Peyer's patch (tissue), 4 donors: Measurements from ENCODE around the gene DMRTC2. TPM values are rescaled to one million over a fixed set of nuclear protein-coding genes. Genes with fewer than 3 reads are reported as not detected.

Experiments used
- DNase-seq, 3 donors: peaks; one replicate each; pipeline ENCODE4 v3.0.0-alpha.2; 2017 to 2019
- H3K27ac ChIP-seq, 4 donors: fragments of 200-600 bp; sonication (generic); one replicate each; pipeline ENCODE4 v1.5.1; 2016 to 2019
- H3K27me3 ChIP-seq, 2 donors: fragments of 200-600 bp; sonication (generic); one replicate each; pipeline ENCODE4 v1.5.1; 2019
- H3K36me3 ChIP-seq, 3 donors: fragments of 200-600 bp; sonication (generic); one replicate each; pipeline ENCODE4 v1.5.1; 2016 to 2019
- H3K4me1 ChIP-seq, 4 donors: fragments of 200-600 bp; sonication (generic); one replicate each; pipeline ENCODE4 v1.5.1; 2016 to 2019
- H3K4me3 ChIP-seq, 4 donors: fragments of 200-600 bp; sonication (generic); 1 replicate in 3 of 4; 2 replicates in 1 of 4; pipeline ENCODE4 v1.5.1; 2016 to 2019; ENCODE audit warnings: mild to moderate bottlenecking in 1 of 4
- H3K9me3 ChIP-seq, 4 donors: fragments of 200-600 bp; sonication (generic); one replicate each; pipeline ENCODE4 v1.5.1; 2016 to 2019; ENCODE audit warnings: mild to moderate bottlenecking in 1 of 4
- CTCF ChIP-seq, 6 experiments: fragments of 450-650 bp in 4 of 6; fragments of 200-600 bp in 2 of 6; sonication (generic) in 1 of 6; IDR thresholded peaks; one replicate each; pipeline ENCODE4 v1.5.1; 2017 to 2019; ENCODE audit warnings: antibody characterized with exemption in 6 of 6, mild to moderate bottlenecking in 3 of 6, moderate library complexity in 1 of 6
- POLR2A ChIP-seq, 2 donors: fragments of 450-650 bp; IDR thresholded peaks; one replicate each; pipeline ENCODE4 v1.5.1; 2017; ENCODE audit warnings: antibody characterized with exemption in 2 of 2, mild to moderate bottlenecking in 2 of 2, moderate library complexity in 2 of 2
- total RNA-seq, 4 donors: library from RNA; depleted of rRNA; stranded (reverse); fragments of >200 nt; gene quantifications; one replicate each; pipeline ENCODE4 v1.1.0, GENCODE V29; 2016

The DMRTC2 gene
- total RNA-seq: not detected

- no peaks in the 10 kb centered on the region for H3K9me3 ChIP-seq
- H3K36me3 ChIP-seq: no peaks in the 10 kb centered on the region
- TF ChIP-seq CTCF (IDR thresholded peaks at IDR 0.05) (no peak), POLR2A (IDR thresholded peaks at IDR 0.05) (no peak)
- H3K4me1 ChIP-seq: no peaks in the 10 kb centered on the region
- no peak within 1 kb of the TSS for H3K4me3 ChIP-seq
- no peak for DNase-seq
- no peak within 1 kb of the TSS for H3K27ac ChIP-seq
- no peaks in the 10 kb centered on the region for H3K27me3 ChIP-seq
Observed at GRCh38 chr19:41845001-41845050, at the start of gene DMRTC2. TSS of gene DMRTC2 (plus strand) at chr19:41845042. CDS start at chr19:41847429, 2,387 bp downstream.

GRCh38 chr19:41796362-41796761 lies 48.5 kb upstream of the DMRTC2 start, which contains the start of gene CEACAM3:
TSS of gene CEACAM3 (plus strand) at chr19:41796587. CDS start at chr19:41796678, 91 bp downstream.
- H3K27ac ChIP-seq: no peak within 1 kb of the TSS
- no peaks in the 10 kb centered on the region for H3K9me3 ChIP-seq
- H3K27me3 ChIP-seq: no peaks in the 10 kb centered on the region
- no peak for TF ChIP-seq POLR2A (IDR thresholded peaks at IDR 0.05)
- TF ChIP-seq CTCF (IDR thresholded peaks at IDR 0.05): no peak
- H3K36me3 ChIP-seq: no peaks in the 10 kb centered on the region
- H3K4me1 ChIP-seq: no peaks in the 10 kb centered on the region
- H3K4me3 ChIP-seq: no peak within 1 kb of the TSS
- no peak for DNase-seq

- H3K27me3 ChIP-seq: no peaks in the 10 kb centered on the region
- no peak overlapping the region for H3K27ac ChIP-seq
- TF ChIP-seq CTCF (IDR thresholded peaks at IDR 0.05) (no peak), POLR2A (IDR thresholded peaks at IDR 0.05) (no peak)
- no peaks in the 10 kb centered on the region for H3K9me3 ChIP-seq
- no peak for DNase-seq
- no peaks in the 10 kb centered on the region for H3K36me3 ChIP-seq
- H3K4me1 ChIP-seq: peaks cover 0 to under 1% (median 0%) of the 10 kb centered on the region in 4 donors
- no peak overlapping the region for H3K4me3 ChIP-seq
Observed at GRCh38 chr19:41796901-41797300, 47.9 kb upstream of the DMRTC2 start.

DNA sequence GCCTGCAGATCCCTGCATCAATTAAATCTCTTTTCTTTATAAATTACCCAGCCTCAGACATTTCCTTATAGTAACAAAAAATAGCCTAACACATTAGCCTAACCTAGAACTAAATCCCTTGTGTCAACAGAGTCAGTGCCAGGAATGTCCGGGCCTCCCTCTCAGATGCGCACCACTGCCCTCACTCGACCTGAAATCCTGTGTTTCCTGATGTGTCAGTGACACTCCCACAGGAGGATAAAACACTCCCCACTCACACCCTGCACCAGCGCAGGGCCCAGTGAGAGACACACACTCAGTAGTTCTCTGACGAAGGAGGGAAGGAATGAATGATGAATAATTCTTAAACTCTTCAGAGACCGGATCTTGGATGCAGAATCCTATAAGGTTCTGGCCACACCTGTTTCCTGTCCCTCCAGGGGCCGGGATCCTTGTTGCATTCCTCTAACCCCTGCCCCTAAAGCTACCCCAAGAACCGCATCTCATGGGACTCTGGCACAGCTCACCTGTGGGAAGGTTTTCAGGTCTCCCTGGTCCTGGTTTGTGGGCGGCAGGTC lies 45.3 kb upstream of the DMRTC2 start:
- Histone ChIP-seq H3K4me1 (peaks cover 0 to 8% (median 0%) of the 10 kb centered on the region in 4 donors), H3K27ac (no peak overlapping the region), H3K4me3 (no peak overlapping the region), H3K36me3 (no peaks in the 10 kb centered on the region), H3K27me3 (no peaks in the 10 kb centered on the region), H3K9me3 (no peaks in the 10 kb centered on the region)
- no peak for DNase-seq
- TF ChIP-seq CTCF (IDR thresholded peaks at IDR 0.05) (no peak), POLR2A (IDR thresholded peaks at IDR 0.05) (no peak)

GRCh38 chr19:41801031-41801430 lies 43.8 kb upstream of the DMRTC2 start:
- Histone ChIP-seq H3K27ac (no peak overlapping the region), H3K4me3 (no peak overlapping the region), H3K9me3 (no peaks in the 10 kb centered on the region), H3K4me1 (peaks cover 0 to 8% (median 0%) of the 10 kb centered on the region in 4 donors), H3K36me3 (no peaks in the 10 kb centered on the region), H3K27me3 (no peaks in the 10 kb centered on the region)
- TF ChIP-seq CTCF (IDR thresholded peaks at IDR 0.05) (no peak), POLR2A (IDR thresholded peaks at IDR 0.05) (no peak)
- no peak for DNase-seq

- Histone ChIP-seq H3K27me3 (no peaks in the 10 kb centered on the region), H3K27ac (peak overlapping the region in 1 of 4 donors; percentile 39), H3K4me3 (no peak overlapping the region), H3K4me1 (peaks cover 0 to 8% (median 0%) of the 10 kb centered on the region in 4 donors), H3K36me3 (no peaks in the 10 kb centered on the region), H3K9me3 (no peaks in the 10 kb centered on the region)
- DNase-seq: no peak
- TF ChIP-seq CTCF (IDR thresholded peaks at IDR 0.05): no peak
Observed at GRCh38 chr19:41801792-41802211, 43.0 kb upstream of the DMRTC2 start.
